ENCODE measurements around the gene GOPC.

- TF ChIP-seq POLR2AphosphoS5 (IDR thresholded peaks at IDR 0.05) (no peak), CTCF (IDR thresholded peaks at IDR 0.05) (no peak)
These were observed 52.7 kb downstream of the GOPC start for GRCh38 chr6:117549611-117550010.
